GF-D8 (cell line): Measurements from ENCODE around the gene BRD4.

Experiments used
- DNase-seq: peaks from one replicate; lab custom pipeline; 2025; lab: John Stamatoyannopoulos, UW

Gene BRD4

DNA sequence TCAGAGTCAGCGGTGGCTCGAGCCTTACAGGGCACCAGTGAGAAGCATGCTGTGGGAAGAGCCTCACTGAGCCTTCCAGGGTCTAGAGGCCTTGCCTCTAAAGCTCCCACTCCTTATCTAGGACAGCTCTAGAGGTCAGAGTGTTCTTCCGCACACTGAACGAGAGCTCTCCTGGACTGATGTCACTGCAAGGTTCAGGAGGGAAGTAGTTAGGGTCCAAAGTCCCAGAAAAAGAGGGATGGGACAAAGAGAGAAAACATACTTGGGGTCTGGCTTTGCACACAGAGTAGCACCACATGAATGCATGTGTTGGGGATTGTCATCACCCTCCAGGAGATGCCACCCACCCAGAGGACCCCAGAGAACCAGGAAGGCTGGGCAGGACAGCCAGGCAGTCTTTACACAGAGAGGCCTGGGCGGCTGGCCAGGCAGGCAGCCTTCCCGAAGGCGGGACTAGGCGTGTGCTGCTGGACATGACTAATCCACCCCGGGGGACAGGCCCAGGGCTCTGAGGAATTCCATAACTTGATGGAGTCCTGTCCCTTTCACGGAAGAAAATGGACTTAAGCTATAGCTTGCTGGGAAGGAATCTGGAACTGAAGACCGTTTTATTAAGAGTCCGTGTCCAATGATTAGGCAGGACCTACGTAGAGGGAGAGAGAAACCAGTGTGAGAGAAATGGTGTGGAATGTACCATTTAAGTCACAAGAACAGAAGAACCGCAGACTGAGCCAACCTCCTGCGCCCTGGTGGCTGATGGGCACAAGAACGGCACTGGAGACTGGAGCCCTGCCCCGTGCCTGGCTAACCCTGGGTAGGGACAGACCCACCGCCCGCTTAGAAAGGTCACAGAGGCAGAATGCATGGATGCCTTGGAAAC lies 83.5 kb downstream of the BRD4 start:
- no peak for DNase-seq

DNA sequence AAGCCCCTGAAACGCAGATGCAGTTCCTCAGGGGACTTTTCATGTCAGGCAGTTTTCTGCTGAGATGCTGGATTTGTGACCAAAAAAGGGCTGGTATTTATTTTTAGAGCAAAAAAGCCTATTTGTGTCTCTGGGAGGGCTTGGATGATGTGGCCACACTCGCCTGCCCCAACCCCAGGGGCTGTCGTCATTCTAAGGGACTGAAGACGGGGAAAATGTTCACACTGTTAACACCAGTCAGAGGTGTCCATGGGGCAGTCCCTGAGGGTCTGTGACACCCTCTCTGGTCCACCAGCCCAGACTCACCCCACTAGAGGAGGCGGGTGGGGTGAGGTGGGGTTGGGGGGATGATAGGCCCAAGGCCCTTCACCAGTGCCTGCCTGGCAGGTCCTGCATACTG lies 84.2 kb downstream of the BRD4 start:
- DNase-seq: no peak

GRCh38 chr19:15247107-15248014 lies 85.0 kb downstream of the BRD4 start:
- DNase-seq: no peak

GRCh38 chr19:15246198-15246481 lies 86.2 kb downstream of the BRD4 start:
- no peak for DNase-seq

GRCh38 chr19:15245370-15246197 lies 86.8 kb downstream of the BRD4 start:
- DNase-seq: no peak

GRCh38 chr19:15244808-15245207 lies 87.5 kb downstream of the BRD4 start:
- no peak for DNase-seq

DNA sequence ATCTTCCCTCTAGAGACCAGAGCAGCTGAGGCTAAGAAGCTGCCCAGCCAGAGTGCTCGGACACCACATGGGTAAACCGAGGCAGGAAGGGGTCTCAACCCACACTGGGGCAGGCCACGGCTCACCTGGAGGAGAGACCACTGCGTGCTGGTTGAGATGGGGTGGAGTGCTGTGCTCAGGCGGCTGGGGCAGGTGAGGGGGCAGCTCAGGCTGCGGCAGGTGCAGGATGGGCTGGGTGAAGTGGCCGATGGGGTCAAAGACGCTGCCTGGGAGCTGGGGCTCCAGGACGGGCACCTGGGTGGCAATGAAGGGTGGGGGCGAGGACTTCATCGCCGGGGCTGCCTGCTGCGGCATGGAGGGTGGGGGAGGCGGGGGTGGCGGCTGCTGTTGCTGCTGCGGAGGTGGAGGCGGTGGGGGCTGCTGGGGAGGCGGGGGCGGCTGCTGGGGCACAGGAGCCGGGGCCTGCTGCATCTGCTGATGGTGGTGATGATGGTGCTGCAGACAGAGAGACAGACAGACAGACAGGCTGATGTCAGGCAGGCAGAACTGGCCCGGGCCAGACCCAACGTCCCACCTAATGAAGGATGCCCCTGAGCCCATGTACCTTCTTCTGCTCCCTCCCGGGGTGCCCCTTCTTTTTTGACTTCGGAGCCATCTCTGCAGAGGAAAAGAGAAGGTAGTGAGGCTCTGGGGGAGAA lies 88.1 kb downstream of the BRD4 start:
- DNase-seq: no peak

- DNase-seq: no peak
Observed at GRCh38 chr19:15243236-15243957, 88.9 kb downstream of the BRD4 start.

- no peak for DNase-seq
Observed at GRCh38 chr19:15241259-15241910, 91.0 kb downstream of the BRD4 start.

- no peak for DNase-seq
Observed at GRCh38 chr19:15240515-15240914, 91.8 kb downstream of the BRD4 start.

- DNase-seq: no peak
Observed at GRCh38 chr19:15239337-15239949, 92.9 kb downstream of the BRD4 start.

GRCh38 chr19:15238639-15239155 lies 93.6 kb downstream of the BRD4 start:
- DNase-seq: no peak

DNA sequence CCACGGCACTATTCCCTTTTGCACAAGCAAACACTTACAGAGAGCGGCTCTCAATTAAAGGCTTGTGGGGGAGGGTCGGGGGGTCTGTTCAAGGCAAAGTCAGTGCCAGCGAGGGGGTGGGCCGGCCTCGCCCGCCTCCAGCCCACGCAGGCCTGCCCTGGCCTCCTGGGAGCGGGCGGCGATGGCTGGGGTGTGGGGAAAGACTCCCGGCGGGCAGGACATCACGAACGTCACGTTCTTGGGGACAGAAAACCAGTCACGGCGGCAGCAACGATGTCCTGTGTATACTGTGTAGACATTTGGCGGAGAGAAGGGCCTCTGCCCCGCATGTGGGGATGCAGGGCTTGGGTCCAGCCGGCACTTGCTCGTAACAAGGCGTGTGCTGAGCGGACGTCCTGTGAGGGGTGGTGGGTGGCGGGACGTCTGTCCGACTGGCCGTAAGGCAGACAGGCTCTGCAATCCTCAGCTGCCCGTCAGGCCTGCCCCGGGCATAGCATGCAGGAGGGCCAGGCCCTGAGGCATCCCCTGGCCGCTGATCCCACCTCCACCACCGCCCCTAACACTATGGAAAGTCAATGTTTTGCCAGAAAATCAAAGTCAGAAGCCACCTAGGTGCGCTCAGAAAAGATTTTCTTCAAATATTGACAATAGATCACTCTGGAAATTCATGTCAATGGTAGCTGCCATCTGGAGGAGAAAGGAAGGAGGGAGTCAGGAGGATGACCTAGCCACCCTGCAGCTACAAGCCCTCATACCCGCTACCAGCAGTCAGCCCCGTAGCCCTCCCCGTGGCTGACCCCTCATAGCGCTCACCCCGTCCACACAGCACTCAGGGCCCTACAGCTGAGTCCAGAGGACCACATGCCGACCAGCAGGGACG lies 94.3 kb downstream of the BRD4 start:
- no peak for DNase-seq

GRCh38 chr19:15236886-15237285 lies 95.5 kb downstream of the BRD4 start:
- no peak for DNase-seq

DNA sequence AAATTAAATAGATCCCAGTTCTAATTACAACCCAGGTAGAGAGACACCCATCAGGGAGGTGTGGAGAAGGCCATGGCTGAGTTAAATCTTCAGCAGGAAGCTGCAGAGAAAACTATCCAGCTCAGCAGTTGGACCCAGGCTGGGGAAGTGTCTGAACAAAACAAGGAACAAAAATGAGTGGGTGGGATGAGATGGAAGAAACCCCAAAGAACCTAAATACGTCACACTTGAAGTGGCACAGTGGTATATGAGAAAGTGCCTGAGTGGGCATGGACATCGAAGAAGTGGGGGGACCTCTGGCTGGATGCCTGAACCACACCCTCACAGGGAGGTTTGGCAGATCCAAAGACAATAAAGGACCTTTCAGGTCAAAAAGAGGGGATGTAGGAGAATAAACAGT lies 96.6 kb downstream of the BRD4 start:
- DNase-seq: no peak

- no peak for DNase-seq
Observed at GRCh38 chr19:15234431-15235130, 97.8 kb downstream of the BRD4 start.

GRCh38 chr19:15231271-15231670 lies 101.1 kb downstream of the BRD4 start:
- DNase-seq: no peak

DNA sequence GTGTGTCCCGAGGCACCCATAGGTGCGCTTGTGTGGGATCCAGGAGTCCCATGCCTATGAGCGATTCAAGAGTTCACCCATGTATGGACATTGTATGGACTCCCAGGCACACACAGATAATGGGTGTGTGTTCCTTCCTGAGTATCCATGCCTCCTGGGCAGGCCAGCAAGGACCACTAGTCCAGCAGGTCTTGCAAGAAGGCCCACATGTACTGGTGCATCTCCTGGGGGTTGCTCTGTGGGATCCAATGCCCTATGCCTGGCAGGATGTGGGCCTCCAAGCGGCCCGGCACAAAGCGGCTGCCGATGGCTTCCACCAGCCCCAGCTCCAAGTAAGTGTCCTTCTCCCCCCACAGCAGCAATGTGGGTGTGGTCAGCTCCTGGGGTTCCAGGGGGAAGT lies 105.1 kb downstream of the BRD4 start:
- DNase-seq: no peak
